GM23338 (cell line): Measurements from ENCODE around the gene UGT1A1. TPM values are rescaled to one million over a fixed set of nuclear protein-coding genes. Genes with fewer than 3 reads are reported as not detected.

Experiments
- ATAC-seq: fragments of 200-7000 bp; cut with Tn5 transposase; 3 replicates; pipeline ENCODE4 v1.9.1; 2020
- DNase-seq: peaks from one replicate; pipeline ENCODE4 v3.0.0-alpha.2; 2015; ENCODE audit warnings: low spot score
- H2AFZ ChIP-seq: fragments of 200-600 bp; sonication (generic); 2 replicates; pipeline ENCODE4 v1.8.0; 2016; ENCODE audit warnings: antibody characterized with exemption, mild to moderate bottlenecking, moderate library complexity
- H3F3A ChIP-seq: fragments of 200-600 bp; sonication (generic); replicated peaks from 2 replicates; pipeline ENCODE4 v1.8.0; 2017; ENCODE audit warnings: antibody characterized with exemption, mixed run types, low read depth
- H3K27ac ChIP-seq: fragments of 200-600 bp; sonication (generic); 2 replicates; pipeline ENCODE4 v1.6.1; 2016; ENCODE audit warnings: low read depth
- H3K27me3 ChIP-seq: fragments of 200-600 bp; sonication (generic); 2 replicates; pipeline ENCODE4 v1.8.0; 2016; ENCODE audit warnings: mild to moderate bottlenecking, mixed run types, moderate library complexity; ENCODE audit not compliant: insufficient read depth
- H3K36me3 ChIP-seq: fragments of 200-600 bp; sonication (generic); 2 replicates; pipeline ENCODE4 v1.8.0; 2016; ENCODE audit warnings: mild to moderate bottlenecking; ENCODE audit not compliant: insufficient read depth
- H3K4me1 ChIP-seq: fragments of 200-600 bp; sonication (generic); 2 replicates; pipeline ENCODE4 v1.8.0; 2016; ENCODE audit warnings: mild to moderate bottlenecking, moderate library complexity; ENCODE audit not compliant: insufficient read depth
- H3K4me2 ChIP-seq: fragments of 200-600 bp; sonication (generic); 2 replicates; pipeline ENCODE4 v1.7.1; 2017; ENCODE audit warnings: mixed run types
- H3K4me3 ChIP-seq: fragments of 200-600 bp; sonication (generic); 2 replicates; pipeline ENCODE4 v1.6.1; 2016; ENCODE audit warnings: mixed run types
- H3K79me2 ChIP-seq: fragments of 200-600 bp; sonication (generic); replicated peaks from 2 replicates; pipeline ENCODE4 v1.8.0; 2017; ENCODE audit warnings: mild to moderate bottlenecking; ENCODE audit not compliant: insufficient read depth
- H3K9me2 ChIP-seq: fragments of 200-600 bp; sonication (generic); 2 replicates; pipeline ENCODE4 v1.8.0; 2017; ENCODE audit not compliant: insufficient read depth
- H4K20me1 ChIP-seq: fragments of 200-600 bp; sonication (generic); replicated peaks from 2 replicates; pipeline ENCODE4 v1.8.0; 2017; ENCODE audit warnings: mild to moderate bottlenecking; ENCODE audit not compliant: insufficient read depth
- H3K27ac Mint-ChIP-seq: 2 replicates; pipeline ENCODE4 v1.8.0; 2020; ENCODE audit warnings: inconsistent platforms, mild to moderate bottlenecking, moderate library complexity, mixed read lengths
- H3K27me3 Mint-ChIP-seq: 3 replicates; pipeline ENCODE4 v1.8.0; 2022; ENCODE audit warnings: low read depth, mild to moderate bottlenecking, moderate library complexity, mixed read lengths, inconsistent platforms; ENCODE audit not compliant: insufficient read depth, poor library complexity
- H3K36me3 Mint-ChIP-seq: 3 replicates; pipeline ENCODE4 v1.8.0; 2021; ENCODE audit warnings: low read depth, mild to moderate bottlenecking, inconsistent platforms, moderate library complexity, mixed read lengths
- H3K4me1 Mint-ChIP-seq: 3 replicates; pipeline ENCODE4 v1.8.0; 2020; ENCODE audit warnings: mild to moderate bottlenecking, inconsistent platforms, mixed read lengths
- H3K4me3 Mint-ChIP-seq: 3 replicates; pipeline ENCODE4 v1.8.0; 2021; ENCODE audit warnings: moderate library complexity, mild to moderate bottlenecking, inconsistent platforms, mixed read lengths
- H3K9me3 Mint-ChIP-seq: 3 replicates; pipeline ENCODE4 v1.8.0; 2020; ENCODE audit warnings: moderate library complexity, mild to moderate bottlenecking, inconsistent platforms, mixed read lengths
- EZH2phosphoT487 ChIP-seq: fragments of 200-600 bp; sonication (generic); IDR thresholded peaks from one replicate; pipeline ENCODE4 v1.8.1; 2018; ENCODE audit warnings: antibody characterized with exemption; ENCODE audit not compliant: unreplicated experiment
- JUNB ChIP-seq: IDR thresholded peaks from one replicate; pipeline ENCODE4 v1.6.1; 2016; ENCODE audit warnings: antibody characterized with exemption; ENCODE audit not compliant: unreplicated experiment
- STAT1 ChIP-seq: IDR thresholded peaks from one replicate; pipeline ENCODE4 v1.6.1; 2016; ENCODE audit warnings: antibody characterized with exemption; ENCODE audit not compliant: unreplicated experiment
- ZNF114 ChIP-seq: fragments of 250-450 bp; sonication (Bioruptor Pico); IDR thresholded peaks from 2 replicates; pipeline ENCODE4 v1.5.0; 2020; ENCODE audit warnings: mild to moderate bottlenecking, moderate library complexity
- polyA plus RNA-seq: library from polyadenylated mRNA; unstranded; fragments of >200 nt; fragmentation: Nextera tagmentation; extraction: Ambion mirVana; gene quantifications from 2 replicates; pipeline ENCODE4 v1.2.1, GENCODE V29; 2016
- total RNA-seq: library from RNA; depleted of rRNA; stranded (reverse); fragments of >200 nt; shearing (Covaris generic); gene quantifications from 2 replicates; pipeline ENCODE4 v1.2.3, GENCODE V29; 2014
- TF ChIP-seq, protein P1 (sequence below): fragments of 250-450 bp; sonication (Bioruptor Pico); IDR thresholded peaks from 2 replicates; pipeline ENCODE4 v1.5.0; 2020; ENCODE audit warnings: mild to moderate bottlenecking, moderate library complexity
- TF ChIP-seq, protein P2 (sequence below): IDR thresholded peaks from 2 replicates; pipeline ENCODE4 v1.6.1; 2016; ENCODE audit warnings: antibody characterized with exemption
- TF ChIP-seq, protein P3 (sequence below), 2 experiments: fragments of 200-600 bp in 1 of 2; sonication (generic) in 1 of 2; conservative IDR thresholded peaks; 2 replicates each; pipeline versions ENCODE4 v1.5.1 to v1.6.1; 2016 to 2017; ENCODE audit warnings: antibody characterized with exemption in 2 of 2, low read depth in 2 of 2, mild to moderate bottlenecking in 2 of 2, moderate library complexity in 1 of 2

UGT1A1 gene
- total and polyA plus RNA-seq, 2 experiments from 2014 or later = not detected

DNA sequence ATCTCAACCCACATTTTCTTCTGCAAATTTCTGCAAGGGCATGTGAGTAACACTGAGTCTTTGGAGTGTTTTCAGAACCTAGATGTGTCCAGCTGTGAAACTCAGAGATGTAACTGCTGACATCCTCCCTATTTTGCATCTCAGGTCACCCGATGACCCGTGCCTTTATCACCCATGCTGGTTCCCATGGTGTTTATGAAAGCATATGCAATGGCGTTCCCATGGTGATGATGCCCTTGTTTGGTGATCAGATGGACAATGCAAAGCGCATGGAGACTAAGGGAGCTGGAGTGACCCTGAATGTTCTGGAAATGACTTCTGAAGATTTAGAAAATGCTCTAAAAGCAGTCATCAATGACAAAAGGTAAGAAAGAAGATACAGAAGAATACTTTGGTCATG, 8.0 kb downstream of the UGT1A1 start (continued):
- TF ChIP-seq, protein P1, sequence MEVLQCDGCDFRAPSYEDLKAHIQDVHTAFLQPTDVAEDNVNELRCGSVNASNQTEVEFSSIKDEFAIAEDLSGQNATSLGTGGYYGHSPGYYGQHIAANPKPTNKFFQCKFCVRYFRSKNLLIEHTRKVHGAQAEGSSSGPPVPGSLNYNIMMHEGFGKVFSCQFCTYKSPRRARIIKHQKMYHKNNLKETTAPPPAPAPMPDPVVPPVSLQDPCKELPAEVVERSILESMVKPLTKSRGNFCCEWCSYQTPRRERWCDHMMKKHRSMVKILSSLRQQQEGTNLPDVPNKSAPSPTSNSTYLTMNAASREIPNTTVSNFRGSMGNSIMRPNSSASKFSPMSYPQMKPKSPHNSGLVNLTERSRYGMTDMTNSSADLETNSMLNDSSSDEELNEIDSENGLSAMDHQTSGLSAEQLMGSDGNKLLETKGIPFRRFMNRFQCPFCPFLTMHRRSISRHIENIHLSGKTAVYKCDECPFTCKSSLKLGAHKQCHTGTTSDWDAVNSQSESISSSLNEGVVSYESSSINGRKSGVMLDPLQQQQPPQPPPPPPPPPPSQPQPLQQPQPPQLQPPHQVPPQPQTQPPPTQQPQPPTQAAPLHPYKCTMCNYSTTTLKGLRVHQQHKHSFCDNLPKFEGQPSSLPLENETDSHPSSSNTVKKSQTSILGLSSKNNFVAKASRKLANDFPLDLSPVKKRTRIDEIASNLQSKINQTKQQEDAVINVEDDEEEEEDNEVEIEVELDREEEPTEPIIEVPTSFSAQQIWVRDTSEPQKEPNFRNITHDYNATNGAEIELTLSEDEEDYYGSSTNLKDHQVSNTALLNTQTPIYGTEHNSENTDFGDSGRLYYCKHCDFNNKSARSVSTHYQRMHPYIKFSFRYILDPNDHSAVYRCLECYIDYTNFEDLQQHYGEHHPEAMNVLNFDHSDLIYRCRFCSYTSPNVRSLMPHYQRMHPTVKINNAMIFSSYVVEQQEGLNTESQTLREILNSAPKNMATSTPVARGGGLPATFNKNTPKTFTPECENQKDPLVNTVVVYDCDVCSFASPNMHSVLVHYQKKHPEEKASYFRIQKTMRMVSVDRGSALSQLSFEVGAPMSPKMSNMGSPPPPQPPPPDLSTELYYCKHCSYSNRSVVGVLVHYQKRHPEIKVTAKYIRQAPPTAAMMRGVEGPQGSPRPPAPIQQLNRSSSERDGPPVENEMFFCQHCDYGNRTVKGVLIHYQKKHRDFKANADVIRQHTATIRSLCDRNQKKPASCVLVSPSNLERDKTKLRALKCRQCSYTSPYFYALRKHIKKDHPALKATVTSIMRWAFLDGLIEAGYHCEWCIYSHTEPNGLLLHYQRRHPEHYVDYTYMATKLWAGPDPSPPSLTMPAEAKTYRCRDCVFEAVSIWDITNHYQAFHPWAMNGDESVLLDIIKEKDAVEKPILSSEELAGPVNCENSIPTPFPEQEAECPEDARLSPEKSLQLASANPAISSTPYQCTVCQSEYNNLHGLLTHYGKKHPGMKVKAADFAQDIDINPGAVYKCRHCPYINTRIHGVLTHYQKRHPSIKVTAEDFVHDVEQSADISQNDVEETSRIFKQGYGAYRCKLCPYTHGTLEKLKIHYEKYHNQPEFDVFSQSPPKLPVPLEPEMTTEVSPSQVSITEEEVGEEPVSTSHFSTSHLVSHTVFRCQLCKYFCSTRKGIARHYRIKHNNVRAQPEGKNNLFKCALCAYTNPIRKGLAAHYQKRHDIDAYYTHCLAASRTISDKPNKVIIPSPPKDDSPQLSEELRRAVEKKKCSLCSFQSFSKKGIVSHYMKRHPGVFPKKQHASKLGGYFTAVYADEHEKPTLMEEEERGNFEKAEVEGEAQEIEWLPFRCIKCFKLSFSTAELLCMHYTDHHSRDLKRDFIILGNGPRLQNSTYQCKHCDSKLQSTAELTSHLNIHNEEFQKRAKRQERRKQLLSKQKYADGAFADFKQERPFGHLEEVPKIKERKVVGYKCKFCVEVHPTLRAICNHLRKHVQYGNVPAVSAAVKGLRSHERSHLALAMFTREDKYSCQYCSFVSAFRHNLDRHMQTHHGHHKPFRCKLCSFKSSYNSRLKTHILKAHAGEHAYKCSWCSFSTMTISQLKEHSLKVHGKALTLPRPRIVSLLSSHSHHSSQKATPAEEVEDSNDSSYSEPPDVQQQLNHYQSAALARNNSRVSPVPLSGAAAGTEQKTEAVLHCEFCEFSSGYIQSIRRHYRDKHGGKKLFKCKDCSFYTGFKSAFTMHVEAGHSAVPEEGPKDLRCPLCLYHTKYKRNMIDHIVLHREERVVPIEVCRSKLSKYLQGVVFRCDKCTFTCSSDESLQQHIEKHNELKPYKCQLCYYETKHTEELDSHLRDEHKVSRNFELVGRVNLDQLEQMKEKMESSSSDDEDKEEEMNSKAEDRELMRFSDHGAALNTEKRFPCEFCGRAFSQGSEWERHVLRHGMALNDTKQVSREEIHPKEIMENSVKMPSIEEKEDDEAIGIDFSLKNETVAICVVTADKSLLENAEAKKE (CRISPR knock-in tag) = no peak
- no peak for TF ChIP-seq ZNF114 (CRISPR knock-in tag)
- TF ChIP-seq STAT1 = no peak

DNA sequence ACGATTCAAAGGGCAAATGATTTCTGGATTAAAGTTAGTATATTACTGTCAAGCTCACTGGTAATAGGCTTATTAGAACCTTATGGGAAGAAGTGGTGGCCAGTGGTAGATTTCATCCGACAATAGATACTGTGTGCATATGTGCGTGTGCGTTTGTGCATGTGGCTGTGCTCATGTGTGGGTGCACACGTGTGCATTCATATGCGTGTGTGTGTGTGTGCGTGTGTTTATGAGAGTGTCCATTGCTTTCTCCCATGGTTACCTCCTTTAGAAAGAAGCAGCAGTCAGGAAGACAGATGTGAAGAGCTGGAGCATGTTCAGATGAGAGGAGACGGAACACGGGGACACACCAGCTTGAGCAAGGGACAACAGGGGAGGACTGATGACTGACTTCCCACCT, 9.2 kb downstream of the UGT1A1 start:
- Mint-ChIP-seq H3K27me3 (no peaks in the 10 kb centered on the region), H3K27ac (no peak overlapping the region)
- no peaks in the 10 kb centered on the region for H3K36me3 ChIP-seq
- TF ChIP-seq EZH2phosphoT487 (no peak), JUNB (no peak), STAT1 (no peak)
- TF ChIP-seq, protein P2, sequence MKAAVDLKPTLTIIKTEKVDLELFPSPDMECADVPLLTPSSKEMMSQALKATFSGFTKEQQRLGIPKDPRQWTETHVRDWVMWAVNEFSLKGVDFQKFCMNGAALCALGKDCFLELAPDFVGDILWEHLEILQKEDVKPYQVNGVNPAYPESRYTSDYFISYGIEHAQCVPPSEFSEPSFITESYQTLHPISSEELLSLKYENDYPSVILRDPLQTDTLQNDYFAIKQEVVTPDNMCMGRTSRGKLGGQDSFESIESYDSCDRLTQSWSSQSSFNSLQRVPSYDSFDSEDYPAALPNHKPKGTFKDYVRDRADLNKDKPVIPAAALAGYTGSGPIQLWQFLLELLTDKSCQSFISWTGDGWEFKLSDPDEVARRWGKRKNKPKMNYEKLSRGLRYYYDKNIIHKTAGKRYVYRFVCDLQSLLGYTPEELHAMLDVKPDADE = no peak
- TF ChIP-seq, protein P3, sequence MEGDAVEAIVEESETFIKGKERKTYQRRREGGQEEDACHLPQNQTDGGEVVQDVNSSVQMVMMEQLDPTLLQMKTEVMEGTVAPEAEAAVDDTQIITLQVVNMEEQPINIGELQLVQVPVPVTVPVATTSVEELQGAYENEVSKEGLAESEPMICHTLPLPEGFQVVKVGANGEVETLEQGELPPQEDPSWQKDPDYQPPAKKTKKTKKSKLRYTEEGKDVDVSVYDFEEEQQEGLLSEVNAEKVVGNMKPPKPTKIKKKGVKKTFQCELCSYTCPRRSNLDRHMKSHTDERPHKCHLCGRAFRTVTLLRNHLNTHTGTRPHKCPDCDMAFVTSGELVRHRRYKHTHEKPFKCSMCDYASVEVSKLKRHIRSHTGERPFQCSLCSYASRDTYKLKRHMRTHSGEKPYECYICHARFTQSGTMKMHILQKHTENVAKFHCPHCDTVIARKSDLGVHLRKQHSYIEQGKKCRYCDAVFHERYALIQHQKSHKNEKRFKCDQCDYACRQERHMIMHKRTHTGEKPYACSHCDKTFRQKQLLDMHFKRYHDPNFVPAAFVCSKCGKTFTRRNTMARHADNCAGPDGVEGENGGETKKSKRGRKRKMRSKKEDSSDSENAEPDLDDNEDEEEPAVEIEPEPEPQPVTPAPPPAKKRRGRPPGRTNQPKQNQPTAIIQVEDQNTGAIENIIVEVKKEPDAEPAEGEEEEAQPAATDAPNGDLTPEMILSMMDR (conservative IDR thresholded peaks at IDR 0.05; ENCODE audit: low read depth in 2 of 2) = no peak
- TF ChIP-seq, protein P1 (CRISPR knock-in tag) = no peak

More for the DNA sequence above, 9.2 kb downstream of the UGT1A1 start:
- H3K4me2 ChIP-seq = no peak overlapping the region
- DNase-seq (no peak), ATAC-seq (no peak)
- H3K9me3 Mint-ChIP-seq = peaks cover 3% of the 10 kb centered on the region; the same call in 2 of the 3 replicates
- H3K27ac ChIP-seq = no peak overlapping the region
- no peak overlapping the region for H3K4me3 ChIP-seq
- H3K79me2 ChIP-seq = no peaks in the 10 kb centered on the region
- no peaks in the 10 kb centered on the region for H3K4me1 ChIP-seq
- H3K27me3 ChIP-seq = no peaks in the 10 kb centered on the region
- no peaks in the 10 kb centered on the region for H3K9me2 ChIP-seq
- no peak overlapping the region for H2AFZ ChIP-seq
- H3K4me3 Mint-ChIP-seq = no peak overlapping the region
- peaks cover 9% of the 10 kb centered on the region for H3K4me1 Mint-ChIP-seq
- no peaks in the 10 kb centered on the region for H4K20me1 ChIP-seq
- H3K36me3 Mint-ChIP-seq = no peaks in the 10 kb centered on the region; the same call in 2 of the 3 replicates
- no peaks in the 10 kb centered on the region for H3F3A ChIP-seq
